HG03175 (cell line): ENCODE results near the gene ZBTB25.

Source experiments
- ATAC-seq: cut with Tn5 transposase; IDR thresholded peaks from one replicate; pipeline ENCODE4 v1.9.1; 2021; ENCODE audit warnings: mild to moderate bottlenecking, moderate library complexity; ENCODE audit not compliant: unreplicated experiment

The ZBTB25 gene

GRCh38 chr14:64444984-64445845 lies 58.4 kb downstream of the ZBTB25 start:
- ATAC-seq, result peak; percentile 97

- no peak for ATAC-seq
Observed at GRCh38 chr14:64444140-64444539, 59.5 kb downstream of the ZBTB25 start.

- ATAC-seq, result no peak
Observed at GRCh38 chr14:64442300-64442988, 61.2 kb downstream of the ZBTB25 start.

DNA sequence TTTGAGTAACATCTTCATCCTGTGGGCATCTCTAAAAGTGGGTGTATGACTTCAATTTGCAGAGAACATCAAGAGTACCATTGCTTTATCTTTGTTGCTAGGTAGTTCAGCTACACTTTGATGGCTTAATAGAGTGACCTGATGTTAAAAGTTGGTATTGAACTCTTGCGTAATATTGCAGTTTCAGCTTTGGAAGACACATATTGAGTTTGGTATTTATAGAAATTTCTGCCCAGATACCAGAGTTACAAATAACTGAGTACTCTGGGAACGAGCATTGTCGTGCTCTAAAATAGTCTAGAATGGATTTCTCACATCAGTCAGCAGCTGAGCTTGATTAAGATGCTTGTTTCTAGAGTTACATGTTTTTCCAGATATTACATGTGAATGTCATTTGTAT lies 63.1 kb downstream of the ZBTB25 start:
- ATAC-seq, result no peak

DNA sequence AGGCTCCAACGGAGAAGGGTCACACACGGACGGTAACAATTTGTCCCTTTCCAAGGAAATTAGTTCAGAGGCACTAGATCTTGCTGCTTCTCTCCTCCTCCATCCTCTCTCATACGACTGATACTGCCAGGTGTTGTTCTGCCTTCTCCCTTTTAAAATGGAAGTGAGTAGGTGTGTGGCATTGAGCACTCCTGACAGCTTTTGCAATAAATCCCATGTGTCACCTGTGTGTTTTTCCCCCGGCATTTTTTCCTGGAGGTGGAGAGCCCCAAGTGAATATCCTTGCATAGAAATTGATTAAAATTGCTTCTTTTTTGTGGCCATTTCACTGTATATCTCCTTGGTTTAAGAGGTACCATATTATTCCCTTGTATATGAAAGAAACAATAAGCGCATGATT lies 64.5 kb downstream of the ZBTB25 start:
- no peak for ATAC-seq

GRCh38 chr14:64438181-64438841 lies 65.3 kb downstream of the ZBTB25 start:
- no peak for ATAC-seq

GRCh38 chr14:64434528-64434927 lies 69.1 kb downstream of the ZBTB25 start:
- no peak for ATAC-seq

DNA sequence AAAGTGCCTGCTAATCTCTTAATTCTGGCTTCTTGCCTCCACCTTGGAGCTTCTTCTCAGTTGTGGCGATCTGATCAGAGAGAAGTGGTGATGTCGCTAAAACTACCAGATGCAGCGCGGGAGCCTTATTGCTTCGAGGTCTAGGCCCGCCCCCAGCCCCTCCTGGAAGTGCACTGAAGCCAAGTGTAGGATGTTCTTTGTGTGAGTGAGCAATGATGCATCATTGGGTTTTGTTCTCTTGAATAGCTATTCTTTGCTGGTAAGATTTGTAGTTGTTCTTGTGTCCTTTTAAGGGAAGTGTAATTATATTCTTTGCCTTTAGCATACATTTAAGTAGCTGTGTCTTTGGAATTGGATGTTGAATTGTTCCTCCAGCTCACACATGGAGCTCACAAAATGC lies 79.7 kb downstream of the ZBTB25 start:
- ATAC-seq, result no peak

- ATAC-seq, result no peak
Observed at GRCh38 chr14:64422756-64423155, 80.9 kb downstream of the ZBTB25 start.

DNA sequence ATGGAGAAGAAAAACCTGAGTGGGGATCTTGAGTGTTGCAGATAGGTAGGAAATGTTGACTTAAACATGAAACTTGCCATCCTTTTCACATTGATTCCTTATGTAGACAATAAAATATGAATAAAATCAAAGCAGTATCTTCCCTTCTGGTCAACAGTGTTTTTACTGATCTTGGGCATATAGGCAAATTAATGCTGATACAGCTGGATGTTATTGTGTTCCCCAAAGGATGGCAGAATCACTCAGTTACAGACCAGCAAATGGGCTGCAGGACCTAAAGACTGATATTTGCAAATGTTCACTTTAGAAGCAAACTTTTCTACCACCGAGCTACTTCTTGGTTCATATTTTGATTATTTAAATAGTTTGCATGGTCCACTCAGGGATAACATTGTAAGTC lies 81.6 kb downstream of the ZBTB25 start:
- no peak for ATAC-seq

GRCh38 chr14:64421166-64421565 lies 82.5 kb downstream of the ZBTB25 start:
- ATAC-seq, result no peak

DNA sequence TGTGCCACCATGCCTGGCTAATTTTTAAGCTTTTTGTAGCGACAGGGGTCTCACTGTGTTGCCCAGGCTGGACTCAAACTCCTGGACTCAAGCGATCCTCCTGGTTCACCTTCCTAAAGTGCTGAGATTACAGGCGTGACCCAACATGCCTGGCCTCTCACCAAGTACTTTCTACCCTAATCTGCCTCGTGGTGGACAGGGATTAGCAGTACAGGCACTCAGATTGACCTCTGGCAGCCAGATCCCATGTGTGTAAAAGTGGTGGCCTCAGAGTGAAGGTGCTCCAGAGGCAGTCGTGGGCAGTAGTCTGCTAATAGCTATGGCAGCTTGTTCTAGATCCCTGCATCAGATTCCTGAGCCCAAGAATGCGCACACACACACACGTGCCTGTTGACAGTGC lies 84.6 kb downstream of the ZBTB25 start:
- ATAC-seq, result no peak

DNA sequence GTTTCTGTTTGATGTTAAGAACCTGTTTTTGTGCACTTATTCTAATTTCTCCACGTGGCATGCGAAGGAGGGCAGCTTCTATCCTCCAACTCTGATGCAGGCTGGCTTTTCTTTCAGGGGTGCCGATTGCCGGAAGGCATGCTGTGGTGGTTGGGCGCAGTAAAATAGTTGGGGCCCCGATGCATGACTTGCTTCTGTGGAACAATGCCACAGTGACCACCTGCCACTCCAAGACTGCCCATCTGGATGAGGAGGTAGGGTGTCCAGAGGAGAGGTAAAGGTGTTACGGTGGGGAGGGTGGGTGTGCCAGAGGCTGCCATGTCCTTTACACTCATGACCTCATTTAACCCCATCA lies 85.9 kb downstream of the ZBTB25 start:
- no peak for ATAC-seq

- no peak for ATAC-seq
Observed at GRCh38 chr14:64417055-64417770, 86.4 kb downstream of the ZBTB25 start.

DNA sequence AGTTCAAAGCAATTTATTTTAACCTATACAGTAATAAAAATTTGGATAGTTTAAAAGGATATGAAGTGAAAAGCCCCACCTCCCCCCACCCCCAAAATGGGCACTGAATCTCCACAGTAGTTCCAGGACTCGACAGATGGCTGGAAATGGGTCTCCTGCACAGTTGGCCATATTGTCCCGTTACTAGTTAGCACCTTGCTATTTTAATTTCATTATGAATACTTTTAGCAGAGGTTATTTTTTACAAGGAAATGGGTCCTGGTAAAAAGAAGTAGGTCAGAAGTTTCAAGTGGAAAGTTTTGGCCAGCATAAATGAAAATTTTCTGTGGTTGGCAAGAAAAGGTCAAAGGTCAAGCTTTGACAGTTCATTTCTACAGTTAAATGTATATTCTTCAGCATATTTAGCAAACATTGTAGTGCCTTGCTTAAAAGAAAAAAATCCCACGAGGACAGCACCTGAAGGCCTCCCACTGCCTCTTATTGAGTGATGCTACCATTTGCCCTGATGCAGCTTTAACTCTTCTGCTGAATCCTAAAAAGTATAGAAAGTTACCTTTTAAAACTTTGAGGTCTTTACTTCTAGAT lies 87.2 kb downstream of the ZBTB25 start:
- ATAC-seq, result no peak

- no peak for ATAC-seq
Observed at GRCh38 chr14:64412237-64412636, 91.4 kb downstream of the ZBTB25 start.

DNA sequence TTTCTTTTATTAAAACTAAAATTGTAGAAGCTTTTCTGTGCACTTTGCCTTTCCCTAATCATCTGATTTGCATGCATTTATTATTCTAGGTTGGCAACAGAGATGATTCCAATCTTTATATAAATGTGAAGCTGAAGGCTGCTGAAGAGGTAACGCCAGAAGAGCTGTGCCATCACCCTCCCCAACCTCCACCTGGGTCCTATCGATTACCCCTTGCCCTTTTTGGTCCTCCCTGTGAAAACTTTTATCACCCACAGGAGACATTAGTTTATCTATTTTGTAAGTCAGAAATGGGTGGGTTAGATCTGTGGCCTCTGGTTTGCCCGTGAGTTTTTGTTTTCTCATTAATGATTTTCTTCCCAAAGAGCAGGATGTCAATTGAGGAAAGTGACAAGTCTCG lies 92.6 kb downstream of the ZBTB25 start:
- ATAC-seq, result no peak

GRCh38 chr14:64410084-64410774 lies 93.4 kb downstream of the ZBTB25 start:
- no peak for ATAC-seq

DNA sequence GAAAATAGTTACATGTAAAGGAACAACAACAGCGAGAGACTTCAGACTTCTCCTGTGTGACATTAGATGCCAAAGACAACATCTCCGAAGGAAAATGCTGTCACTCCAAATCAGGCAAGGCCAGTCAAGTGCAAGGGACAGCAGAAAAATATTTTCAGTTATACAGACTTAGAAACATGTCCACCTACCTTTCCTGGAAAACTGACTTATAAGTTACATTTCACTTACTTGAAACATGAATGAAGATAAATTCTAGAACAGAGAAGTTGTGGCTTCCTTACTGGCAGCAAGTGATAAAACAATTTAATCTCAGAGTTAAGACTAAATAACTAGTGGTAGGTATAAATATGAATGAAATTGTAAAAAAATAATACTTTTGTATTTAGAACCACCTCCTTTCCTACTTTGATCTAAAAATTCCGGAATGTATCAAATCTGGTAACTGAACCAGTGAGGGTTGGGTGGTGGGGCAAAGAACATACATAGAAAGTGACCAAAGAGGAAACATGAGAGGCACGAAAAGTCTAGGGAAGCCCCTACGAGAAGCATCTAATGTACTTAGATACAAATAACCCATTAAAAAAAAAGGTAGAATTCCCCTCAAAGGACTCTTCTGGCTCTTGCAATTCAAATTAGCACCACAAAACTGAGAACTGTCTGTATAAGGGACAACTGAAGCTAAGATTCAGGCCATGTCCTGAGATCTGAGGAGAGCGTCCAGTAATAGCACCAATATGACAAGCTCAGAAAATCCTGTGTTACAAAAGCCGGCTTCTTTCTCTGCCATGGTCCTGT lies 94.3 kb downstream of the ZBTB25 start:
- no peak for ATAC-seq

DNA sequence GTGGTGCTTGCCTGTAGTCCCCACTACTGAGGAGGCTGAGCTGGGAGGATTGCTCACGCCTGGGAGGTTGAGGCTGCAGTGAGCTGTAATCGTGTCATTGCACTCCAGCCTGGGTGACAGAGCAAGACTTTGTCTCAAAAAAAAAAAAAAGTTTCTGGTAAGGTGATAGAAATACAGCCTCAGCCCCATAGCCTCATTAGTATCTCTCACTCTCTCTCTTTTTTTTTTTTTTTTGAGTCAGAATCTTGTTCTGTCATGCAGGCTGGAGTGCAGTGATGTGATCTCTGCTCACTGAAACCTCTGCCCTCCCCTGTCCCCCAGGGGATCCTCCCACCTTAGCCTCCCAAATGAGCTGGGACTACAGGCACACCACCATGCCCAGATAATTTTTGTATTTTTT lies 96.3 kb downstream of the ZBTB25 start:
- no peak for ATAC-seq
